ENCODE measurements around the gene TMEM141.
"Not testable (repeated sequence)": the region's sequence is repeated elsewhere in the genome, so short reads cannot be mapped to it uniquely, and the experiment has no call there.

Gene TMEM141

GRCh38 chr9:136760834-136761544 lies 30.2 kb upstream of the TMEM141 start:
- peak; percentile 33 for DNase-seq
- ATAC-seq; H3K4me1 Mint-ChIP-seq; H3K27ac Mint-ChIP-seq; H3K27me3 Mint-ChIP-seq; H3K36me3 Mint-ChIP-seq (ENCODE audit: low read depth); H3K4me3 Mint-ChIP-seq; H3K9me3 Mint-ChIP-seq: not testable (repeated sequence)

DNA sequence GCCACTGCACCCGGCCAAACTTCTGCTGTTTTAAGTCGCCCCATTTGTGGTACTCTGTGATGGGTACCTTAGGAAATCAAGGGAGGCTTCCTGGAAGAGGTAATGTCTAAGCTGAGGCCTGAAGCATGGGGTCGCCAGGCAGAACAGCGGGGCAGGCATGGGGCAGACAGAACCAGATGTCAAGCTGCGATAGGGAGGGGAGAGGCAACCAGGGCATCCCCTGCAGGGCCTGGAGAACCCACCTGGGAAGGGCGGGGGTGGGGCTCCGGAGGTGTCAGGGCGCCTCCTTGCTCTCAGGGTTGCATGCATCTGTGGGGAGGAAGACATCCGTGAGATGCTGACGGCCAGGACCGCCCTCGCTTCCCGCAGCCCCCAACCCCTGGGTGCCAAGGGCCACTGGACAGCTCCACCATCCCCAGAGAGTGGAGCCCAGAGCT lies 29.6 kb upstream of the TMEM141 start:
- Mint-ChIP-seq H3K27me3 (peaks cover 6% of the 10 kb centered on the region), H3K4me3 (no peak overlapping the region), H3K4me1 (peaks cover 8% of the 10 kb centered on the region), H3K9me3 (no peaks in the 10 kb centered on the region), H3K36me3 (ENCODE audit: low read depth) (no peaks in the 10 kb centered on the region), H3K27ac (no peak overlapping the region)
- no peak for DNase-seq
- ATAC-seq: no peak

GRCh38 chr9:136762221-136762691 lies 28.9 kb upstream of the TMEM141 start:
- H3K36me3 Mint-ChIP-seq (ENCODE audit: low read depth): no peaks in the 10 kb centered on the region
- H3K27ac Mint-ChIP-seq: no peak overlapping the region
- H3K4me3 Mint-ChIP-seq: no peak overlapping the region
- DNase-seq: no peak
- H3K27me3 Mint-ChIP-seq: peaks cover 8% of the 10 kb centered on the region
- H3K4me1 Mint-ChIP-seq: peaks cover 14% of the 10 kb centered on the region
- no peak for ATAC-seq
- no peaks in the 10 kb centered on the region for H3K9me3 Mint-ChIP-seq

DNA sequence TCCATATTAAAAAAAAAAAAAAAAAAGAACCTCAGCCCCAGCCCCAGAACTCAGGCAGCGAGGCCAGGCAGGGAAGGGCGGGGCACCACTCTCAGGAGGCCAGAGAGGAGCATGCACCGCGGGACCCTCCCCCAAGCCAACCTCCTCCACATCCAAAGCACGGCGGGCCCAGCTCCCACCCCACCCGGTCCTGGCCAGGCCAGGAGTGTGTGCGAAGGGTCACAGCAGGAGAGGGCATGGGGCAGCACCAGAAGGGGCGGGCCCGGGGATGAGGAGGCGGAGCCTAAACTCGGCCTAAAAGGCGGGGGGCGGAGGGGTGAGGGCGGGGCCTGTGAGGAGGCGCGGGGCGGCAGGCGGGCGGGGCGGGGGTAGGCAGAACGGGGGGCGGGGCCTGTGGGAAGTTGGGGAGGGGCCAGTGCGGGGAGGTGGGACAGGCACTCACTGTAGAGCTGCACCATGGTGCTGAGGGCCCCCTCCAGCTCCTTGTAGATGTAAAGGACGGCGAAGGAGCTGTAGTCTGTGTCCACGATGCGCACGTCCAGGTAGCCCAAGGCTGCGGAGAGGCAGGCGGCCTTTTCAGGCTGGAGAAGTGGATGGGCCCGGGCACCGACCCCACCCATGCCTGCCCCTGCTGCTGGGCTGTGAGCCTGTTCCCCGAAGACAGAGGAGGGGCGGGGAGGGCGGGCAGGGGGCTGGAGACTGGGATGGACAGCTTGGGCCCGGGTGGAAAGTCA lies 28.1 kb upstream of the TMEM141 start:
- peaks cover 14% of the 10 kb centered on the region for H3K4me1 Mint-ChIP-seq
- no peak overlapping the region for H3K27ac Mint-ChIP-seq
- ATAC-seq (no peak), DNase-seq (peak; percentile 67)
- H3K27me3 Mint-ChIP-seq: peaks cover 13% of the 10 kb centered on the region
- no peaks in the 10 kb centered on the region for H3K9me3 Mint-ChIP-seq
- no peak overlapping the region for H3K4me3 Mint-ChIP-seq
- no peaks in the 10 kb centered on the region for H3K36me3 Mint-ChIP-seq (ENCODE audit: low read depth)

DNA sequence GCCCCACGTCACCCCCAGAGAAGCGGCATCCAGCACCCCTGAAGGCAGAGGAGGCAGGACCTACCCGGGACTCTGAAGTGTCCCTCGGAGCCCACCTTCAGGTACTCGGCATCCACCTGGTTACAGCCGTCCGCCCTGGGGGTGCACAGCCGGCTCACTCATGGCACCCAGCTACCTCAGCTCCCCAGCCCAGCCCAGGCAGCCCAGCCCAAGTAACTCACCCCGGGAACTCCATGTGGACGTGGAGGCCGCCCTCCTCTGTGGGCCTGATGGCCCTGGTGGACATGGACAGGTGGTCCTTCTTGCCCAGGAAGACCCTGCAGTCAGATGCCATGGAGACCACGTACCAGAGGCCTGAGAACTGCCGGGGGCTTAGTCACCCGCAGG lies 27.5 kb upstream of the TMEM141 start:
- Mint-ChIP-seq H3K4me1 (peaks cover 14% of the 10 kb centered on the region), H3K36me3 (ENCODE audit: low read depth) (no peaks in the 10 kb centered on the region), H3K9me3 (no peaks in the 10 kb centered on the region), H3K4me3 (no peak overlapping the region), H3K27ac (no peak overlapping the region), H3K27me3 (peaks cover 15% of the 10 kb centered on the region)
- DNase-seq (no peak), ATAC-seq (no peak)

- no peaks in the 10 kb centered on the region for H3K36me3 Mint-ChIP-seq (ENCODE audit: low read depth)
- ATAC-seq (no peak), DNase-seq (no peak)
- H3K9me3 Mint-ChIP-seq: no peaks in the 10 kb centered on the region
- H3K27ac Mint-ChIP-seq: no peak within 1 kb of the TSS
- H3K27me3 Mint-ChIP-seq: peaks cover 15% of the 10 kb centered on the region
- no peak within 1 kb of the TSS for H3K4me3 Mint-ChIP-seq
- peaks cover 14% of the 10 kb centered on the region for H3K4me1 Mint-ChIP-seq
Measured at GRCh38 chr9:136764301-136764891, 26.7 kb upstream of the TMEM141 start, which contains the start of gene LCN15. LCN15 (minus strand) TSS chr9:136764518; CDS start chr9:136764488, 30 bp downstream.

DNA sequence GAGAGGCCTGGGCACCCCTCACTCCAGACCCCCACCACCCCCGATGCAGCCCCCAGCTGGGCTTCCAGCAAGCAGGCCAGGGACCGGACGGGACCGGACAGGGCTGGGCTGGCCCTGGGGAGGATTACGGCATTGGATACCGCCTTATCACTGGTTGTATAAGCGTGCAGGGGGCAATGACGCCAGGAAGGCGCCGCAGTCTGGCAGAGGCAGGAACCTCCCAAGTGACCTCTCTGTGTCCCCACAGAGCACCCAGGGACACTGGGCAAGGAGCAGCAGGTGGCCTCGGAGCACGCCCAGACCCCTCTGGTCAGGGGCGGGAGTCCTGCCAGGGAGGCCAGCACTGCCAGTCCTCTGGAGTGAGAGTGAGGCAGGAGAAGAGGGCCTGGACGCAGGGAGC lies 26.1 kb upstream of the TMEM141 start:
- DNase-seq (no peak), ATAC-seq (no peak)
- Mint-ChIP-seq H3K36me3 (ENCODE audit: low read depth) (no peaks in the 10 kb centered on the region), H3K9me3 (no peaks in the 10 kb centered on the region), H3K4me1 (peaks cover 14% of the 10 kb centered on the region), H3K27me3 (peaks cover 17% of the 10 kb centered on the region), H3K4me3 (no peak overlapping the region), H3K27ac (no peak overlapping the region)

DNA sequence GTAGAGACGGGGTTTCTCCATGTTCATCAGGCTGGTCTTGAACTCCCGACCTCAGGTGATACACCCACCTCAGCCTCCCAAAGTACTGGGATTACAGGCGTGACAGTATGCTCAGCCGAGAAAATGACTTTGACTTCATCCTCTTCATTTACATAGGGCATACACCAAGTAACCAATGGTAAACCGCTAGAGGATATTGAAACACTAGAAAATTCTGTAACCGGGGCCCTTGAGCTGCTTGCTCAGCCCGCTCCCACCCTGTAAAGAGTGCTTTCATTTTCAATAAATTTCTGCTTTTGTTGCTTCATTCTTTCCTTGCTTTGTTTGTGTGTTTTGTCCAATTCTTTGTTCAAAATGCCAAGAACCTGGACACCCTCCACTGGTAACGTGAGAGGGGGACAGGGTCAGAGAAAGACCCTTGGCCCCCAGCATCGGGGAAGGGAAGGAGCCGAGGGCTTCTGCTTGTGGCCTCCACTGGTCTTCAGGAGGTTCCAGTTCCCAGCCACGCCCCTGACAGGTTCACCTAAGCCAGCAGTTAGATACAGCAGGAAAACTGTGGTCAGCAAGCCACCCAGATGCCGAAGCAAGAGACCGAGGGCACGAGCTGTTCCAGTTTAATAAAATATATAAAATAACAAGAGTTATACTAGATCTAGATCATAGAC lies 25.3 kb upstream of the TMEM141 start:
- H3K27ac Mint-ChIP-seq; DNase-seq; H3K9me3 Mint-ChIP-seq; H3K4me3 Mint-ChIP-seq; ATAC-seq; H3K36me3 Mint-ChIP-seq (ENCODE audit: low read depth): not testable (repeated sequence)
- Mint-ChIP-seq H3K4me1 (peaks cover 12% of the 10 kb centered on the region), H3K27me3 (peaks cover 14% of the 10 kb centered on the region)

- Mint-ChIP-seq H3K27ac (peak overlapping the region; percentile 79), H3K27me3 (peaks cover 15% of the 10 kb centered on the region), H3K4me1 (peaks cover 13% of the 10 kb centered on the region), H3K4me3 (peak overlapping the region; percentile 16)
- not testable (repeated sequence) for H3K9me3 Mint-ChIP-seq; H3K36me3 Mint-ChIP-seq (ENCODE audit: low read depth)
- ATAC-seq (peak; percentile 31), DNase-seq (peak; percentile 59)
Measured at GRCh38 chr9:136766410-136767120, 24.6 kb upstream of the TMEM141 start.

- H3K4me3 Mint-ChIP-seq: no peak overlapping the region
- peaks cover 7% of the 10 kb centered on the region for H3K9me3 Mint-ChIP-seq
- ATAC-seq: peak; percentile 50
- DNase-seq: peak; percentile 72
- peaks cover 15% of the 10 kb centered on the region for H3K27me3 Mint-ChIP-seq
- peaks cover 3% of the 10 kb centered on the region for H3K36me3 Mint-ChIP-seq (ENCODE audit: low read depth)
- no peak overlapping the region for H3K27ac Mint-ChIP-seq
- peaks cover 13% of the 10 kb centered on the region for H3K4me1 Mint-ChIP-seq
Measured at GRCh38 chr9:136769710-136770191, 21.4 kb upstream of the TMEM141 start.

GRCh38 chr9:136771907-136772415 lies 19.2 kb upstream of the TMEM141 start:
- Mint-ChIP-seq H3K9me3 (peaks cover 7% of the 10 kb centered on the region), H3K36me3 (ENCODE audit: low read depth) (peaks cover 3% of the 10 kb centered on the region), H3K4me3 (no peak overlapping the region), H3K4me1 (peaks cover 4% of the 10 kb centered on the region), H3K27me3 (peaks cover 13% of the 10 kb centered on the region), H3K27ac (no peak overlapping the region)
- ATAC-seq: no peak
- no peak for DNase-seq

DNA sequence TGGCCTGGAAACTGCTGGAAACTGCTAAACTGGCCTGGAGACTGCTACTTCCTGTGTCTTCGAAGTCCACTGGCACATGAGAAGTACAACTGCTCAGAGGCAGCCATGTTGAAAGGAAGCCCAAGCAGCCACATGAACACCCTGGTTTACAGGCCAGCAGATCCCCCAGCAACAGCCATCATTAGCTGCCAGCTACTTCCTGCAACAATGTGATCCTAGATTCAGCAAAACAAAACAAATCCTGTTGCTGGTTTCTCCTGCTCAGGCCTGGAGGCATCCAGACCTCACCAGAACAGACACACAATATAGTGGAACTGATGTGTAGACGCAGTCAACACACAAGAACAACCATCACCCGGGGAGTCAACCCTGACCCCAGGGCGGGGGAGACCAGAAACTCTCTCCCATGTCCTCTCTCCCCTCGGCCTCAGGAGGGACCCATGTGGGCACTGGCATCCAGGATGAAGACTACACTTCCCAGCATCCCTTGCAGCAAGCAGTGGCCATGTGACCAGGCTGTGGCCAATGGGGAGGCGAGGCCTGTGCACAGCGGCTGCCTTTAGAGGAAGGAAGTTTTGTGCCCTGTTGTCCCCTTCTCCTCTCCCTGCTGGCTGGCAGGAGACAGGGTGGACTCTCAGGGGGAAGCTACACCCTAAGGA lies 17.6 kb upstream of the TMEM141 start:
- peak; percentile 37 for DNase-seq
- H3K4me1 Mint-ChIP-seq: peaks cover 2% of the 10 kb centered on the region
- peaks cover 11% of the 10 kb centered on the region for H3K27me3 Mint-ChIP-seq
- H3K9me3 Mint-ChIP-seq: peaks cover 7% of the 10 kb centered on the region
- H3K4me3 Mint-ChIP-seq: no peak overlapping the region
- peaks cover 3% of the 10 kb centered on the region for H3K36me3 Mint-ChIP-seq (ENCODE audit: low read depth)
- ATAC-seq: peak; percentile 57
- H3K27ac Mint-ChIP-seq: no peak overlapping the region

DNA sequence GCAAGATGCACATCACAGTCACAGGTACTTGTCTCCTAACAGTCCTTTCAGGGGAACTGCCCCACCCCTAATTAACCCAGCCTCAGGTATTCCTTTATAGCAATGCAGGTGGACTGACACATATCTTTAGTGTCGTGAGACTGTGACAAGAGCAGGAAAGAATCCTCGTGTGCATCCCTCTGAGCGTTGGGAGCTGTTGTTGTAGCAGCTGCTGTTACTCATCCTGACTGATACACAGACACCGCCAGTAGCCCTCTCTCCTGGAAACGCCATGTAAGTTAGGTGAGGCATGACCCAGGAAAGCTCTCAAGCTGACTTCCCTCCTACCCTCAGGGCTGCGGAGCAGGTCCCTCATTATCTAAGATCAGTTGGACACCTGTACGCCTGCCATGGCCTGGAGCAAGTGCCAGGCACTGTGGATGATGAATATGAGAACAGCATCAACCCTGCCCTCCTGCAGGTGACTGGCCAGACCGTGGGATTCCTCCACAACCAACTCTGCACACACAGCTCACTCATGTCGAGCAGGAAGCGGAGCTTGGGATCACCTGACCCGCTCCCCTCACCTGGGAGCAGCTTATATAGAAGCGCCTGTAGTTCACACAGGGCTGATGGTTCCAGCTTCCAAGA lies 16.6 kb upstream of the TMEM141 start:
- peaks cover 14% of the 10 kb centered on the region for H3K27me3 Mint-ChIP-seq
- H3K27ac Mint-ChIP-seq: no peak overlapping the region
- no peak for ATAC-seq
- no peak overlapping the region for H3K4me3 Mint-ChIP-seq
- H3K4me1 Mint-ChIP-seq: peaks cover 2% of the 10 kb centered on the region
- no peak for DNase-seq
- peaks cover 3% of the 10 kb centered on the region for H3K36me3 Mint-ChIP-seq (ENCODE audit: low read depth)
- peaks cover 7% of the 10 kb centered on the region for H3K9me3 Mint-ChIP-seq

Data from activated naive CD8-positive, alpha-beta T cell treated with anti-CD3 and anti-CD28 coated beads, Interleukin-2, amount 50 U/mL, for 24 hours (primary cell).